ENCODE measurements around the gene BMF.

- no peak for TF ChIP-seq GATA3 (IDR thresholded peaks at IDR 0.05; ENCODE audit: low read depth, low read length)
- TF ChIP-seq GATA2 (IDR thresholded peaks at IDR 0.05; ENCODE audit: low read depth, low read length): no peak
These were observed 43.5 kb downstream of the BMF start for GRCh38 chr15:40065166-40065565.
